ENCODE measurements around the gene NAT16.

NAT16 gene

GRCh38 chr7:101170617-101171441, 9.3 kb downstream of the NAT16 start:
- DNase-seq, result no peak

GRCh38 chr7:101169838-101170551, 10.1 kb downstream of the NAT16 start:
- peak; percentile 80 for DNase-seq

GRCh38 chr7:101169110-101169837, 10.8 kb downstream of the NAT16 start:
- DNase-seq, result no peak

GRCh38 chr7:101168412-101169049, 11.6 kb downstream of the NAT16 start:
- DNase-seq, result no peak

GRCh38 chr7:101167645-101168411, 12.3 kb downstream of the NAT16 start:
- no peak for DNase-seq

- no peak for DNase-seq
These were observed 13.0 kb downstream of the NAT16 start for GRCh38 chr7:101166909-101167644.

- DNase-seq, result no peak
These were observed 13.5 kb downstream of the NAT16 start for GRCh38 chr7:101166648-101166908.

- no peak for DNase-seq
These were observed 14.0 kb downstream of the NAT16 start for GRCh38 chr7:101165958-101166647.

GRCh38 chr7:101165075-101165957, 14.8 kb downstream of the NAT16 start, which contains the start of gene VGF:
VGF (minus strand) TSS chr7:101165569; CDS start chr7:101164843, 726 bp downstream.
- DNase-seq, result peak; percentile 92

GRCh38 chr7:101164071-101164840, 15.8 kb downstream of the NAT16 start:
- DNase-seq, result peak; percentile 71

GRCh38 chr7:101163279-101164070, 16.6 kb downstream of the NAT16 start:
- no peak for DNase-seq

GRCh38 chr7:101162551-101163278, 17.4 kb downstream of the NAT16 start:
- DNase-seq, result peak; percentile 59

- no peak for DNase-seq
These were observed 18.2 kb downstream of the NAT16 start for GRCh38 chr7:101161692-101162471.

GRCh38 chr7:101160910-101161309, 19.2 kb downstream of the NAT16 start:
- DNase-seq, result no peak

GRCh38 chr7:101159696-101160674, 20.1 kb downstream of the NAT16 start:
- DNase-seq, result no peak

Measured in right forelimb (tissue), 1 donor.